Heart right ventricle (tissue), 16 donors: ENCODE data around the gene TRIM56. TPM values are rescaled to one million over a fixed set of nuclear protein-coding genes. Genes with fewer than 3 reads are reported as not detected.
A peak's percentile ranks its signal among the peaks of the same experiment; 100 is the strongest.

Experiments used
- ATAC-seq, 8 donors: fragments of 200-7000 bp; cut with Tn5 transposase; one replicate each; pipeline ENCODE4 v1.9.1; 2020; ENCODE audit warnings: mild to moderate bottlenecking in 8 of 8, moderate library complexity in 8 of 8, moderate number of reproducible peaks in 1 of 8
- DNase-seq, 2 donors: peaks; one replicate each; pipeline ENCODE4 v3.0.0-alpha.2; 2020
- H3K27ac ChIP-seq, 10 donors: fragments of 200-600 bp; sonication (generic) in 2 of 10; one replicate each; pipeline versions ENCODE4 v1.5.0 to v1.8.0; 2020 to 2022; ENCODE audit warnings: mild to moderate bottlenecking in 3 of 10
- H3K27me3 ChIP-seq, 7 donors: fragments of 200-600 bp; one replicate each; pipeline ENCODE4 v1.8.0; 2021 to 2022; ENCODE audit warnings: mild to moderate bottlenecking in 2 of 7
- H3K36me3 ChIP-seq, 9 donors: fragments of 200-600 bp; sonication (generic) in 1 of 9; one replicate each; pipeline versions ENCODE4 v1.5.0 to v1.8.0; 2020 to 2022; ENCODE audit warnings: mild to moderate bottlenecking in 2 of 9
- H3K4me1 ChIP-seq, 9 donors: fragments of 200-600 bp; sonication (generic) in 1 of 9; one replicate each; pipeline versions ENCODE4 v1.5.0 to v1.8.0; 2020 to 2022; ENCODE audit warnings: mild to moderate bottlenecking in 4 of 9
- H3K4me3 ChIP-seq, 10 donors: fragments of 200-600 bp; sonication (generic) in 2 of 10; one replicate each; pipeline versions ENCODE4 v1.5.0 to v1.8.0; 2020 to 2022; ENCODE audit warnings: mild to moderate bottlenecking in 7 of 10, moderate library complexity in 2 of 10
- H3K9me3 ChIP-seq, 11 donors: fragments of 200-600 bp in 10 of 11; sonication (generic) in 2 of 11; one replicate each; pipeline versions ENCODE4 v1.5.0 to v1.8.0; 2013 to 2022; ENCODE audit warnings: mild to moderate bottlenecking in 2 of 11, control low read depth in 1 of 11, moderate library complexity in 1 of 11
- CTCF ChIP-seq, 9 donors: fragments of 200-600 bp; sonication (generic) in 2 of 9; IDR thresholded peaks; one replicate each; pipeline versions ENCODE4 v1.5.0 to v1.8.0; 2021 to 2022; ENCODE audit warnings: antibody characterized with exemption in 9 of 9, mild to moderate bottlenecking in 5 of 9, moderate library complexity in 1 of 9
- WGBS, 2 donors: extraction: QIAGEN DNeasy Blood & Tissue Kit; methylation state at CpG; one replicate each; pipeline ENCODE4 v1.1.7; 2013; ENCODE audit warnings: inconsistent platforms in 1 of 2; 5-methylcytosine and 5-hydroxymethylcytosine counted together
- intact Hi-C, 10 donors: fragments of 100-400 bp; cut with DNase I; formaldehyde crosslinking; loops; one replicate each; pipeline versions ENCODE4 v1.11.1 to v1.14.2; 2022
- polyA plus RNA-seq, 2 donors: library from polyadenylated mRNA; stranded (reverse); fragments of 200-250 nt; gene quantifications; one replicate each; pipeline ENCODE4 v1.2.3, GENCODE V29; 2013
- total RNA-seq, 10 donors: library from RNA; stranded (reverse); fragmentation: NEBNext Ultra II Directional in 3 of 10; extraction: Animal tissue kit (Norgen Biotek cat#: 25700) in 3 of 10; gene quantifications; one replicate each; pipeline versions ENCODE4 v1.2.1 to v1.2.4, GENCODE V29; 2021 to 2023
- donor health status: Arrhythmogenic right ventricular cardiomyopathy.
- donor health status: ischemic (EF 13 %, LVEDD 7.1; RV severe dilation, severe dysfunction).
- donor health status: healthy with polysubstance abuse.
- donor health status: DM: no; HTN: yes; CAD: no.
- donor health status: DM: no; HTN: no; CAD: no.
- donor health status: ischemic (EF 25% LVEDD 6.9; RV normal size, moderate dysfunction).
- donor health status: ischemic (EF 25% LVEDD 5.7; RV mildly dilated, moderate dysfunction).
- donor health status: healthy.
- donor health status: DM: yes; HTN: yes; CAD: no.
- donor health status: Ischemic cardiomyopathy.
- donor health status: ischemic (EF 35%, LVEDD 5.7; RV mildly dilated, moderate dysfunction).
- donor health status: nonischemic (EF 11% LVEDD 7.7; RV severe dilation, severe dysfunction).
- donor health status: DM: yes; HTN: yes; CAD: no.
- donor health status: PGD.
- donor health status: ischemic (EF 29% LVEDD 5.4; RV normal size, mild dysfunction).
- donor health status: nonischemic (EF 23%, LVEDD 6.1; RV moderate dilation, normal function).

Gene TRIM56
- total and polyA plus RNA-seq, 12 donors, result 5.8 to 28.4 (median 15.5) TPM

DNA sequence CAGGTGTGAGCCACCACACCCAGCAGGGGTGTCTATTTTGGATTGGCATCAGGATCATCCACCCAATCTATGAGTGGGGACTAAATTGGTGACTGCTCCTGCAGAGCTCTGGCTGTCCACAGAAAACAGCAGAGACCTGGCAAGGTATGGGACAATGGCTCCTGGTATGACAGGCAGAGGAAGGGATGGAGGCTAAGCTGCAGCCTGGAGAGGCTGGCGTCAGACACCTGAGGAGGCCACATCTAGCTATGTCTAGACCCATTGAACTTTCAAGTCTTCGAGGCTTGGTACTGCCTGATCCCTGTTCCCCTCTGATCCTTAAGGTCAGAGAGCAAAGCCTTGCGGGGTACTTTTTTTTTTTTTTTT, 38.4 kb downstream of the TRIM56 start:
- DNase-seq, result no peak
- peaks cover 23 to 78% (median 53%) of the 10 kb centered on the region in 9 donors for H3K4me1 ChIP-seq
- no peak overlapping the region for H3K4me3 ChIP-seq
- no peaks in the 10 kb centered on the region for H3K36me3 ChIP-seq
- intact Hi-C loops, result no loop called here
- TF ChIP-seq CTCF (IDR thresholded peaks at IDR 0.05), result no peak
- H3K9me3 ChIP-seq, result no peaks in the 10 kb centered on the region
- peak overlapping the region in 3 of 10 donors; percentile 4 to 86 (median 72) for H3K27ac ChIP-seq
- H3K27me3 ChIP-seq, result peaks cover 0 to 18% (median 0%) of the 10 kb centered on the region in 7 donors
- 84 to 89% methylated on average over 3 of the region's 3 CpGs for WGBS, 2 donors
- no peak for ATAC-seq

DNA sequence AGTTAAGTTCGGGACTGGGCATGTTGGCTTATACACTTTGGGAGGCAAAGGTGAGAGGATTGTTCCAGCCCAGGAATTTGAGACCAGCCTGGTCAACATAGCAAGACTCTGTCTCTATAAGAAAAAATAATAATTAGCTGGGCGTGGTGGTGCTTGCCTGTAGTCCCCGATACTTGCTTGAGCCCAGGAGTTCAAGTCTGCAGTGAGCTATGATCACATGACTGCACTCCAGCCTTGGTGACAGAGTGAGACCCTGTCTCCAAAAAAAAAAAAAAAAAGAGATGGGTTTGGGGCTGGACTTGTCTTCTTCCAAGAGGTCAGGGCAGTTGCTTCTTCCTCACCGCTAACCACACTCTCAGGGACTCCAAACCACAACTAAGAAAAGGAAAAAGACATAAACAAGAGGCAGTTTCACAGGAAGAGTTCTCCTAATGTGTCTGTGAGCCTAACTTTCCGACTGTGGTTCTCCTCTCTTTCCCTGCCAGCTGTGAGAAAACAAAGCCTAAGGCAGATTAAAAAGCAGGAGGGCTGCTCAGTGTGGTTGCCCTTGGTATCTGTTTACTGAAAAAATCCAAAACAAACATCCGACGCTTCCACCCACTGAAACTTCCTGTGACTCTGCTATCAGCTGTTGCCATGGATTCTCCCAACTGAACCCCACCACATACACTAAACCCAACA, 39.2 kb downstream of the TRIM56 start:
- ATAC-seq, result no peak
- intact Hi-C loops, result loop anchor here in 1 of 10 donors (5.0 kb wide), 1 partner anchor 37 kb away; the partner anchor contains the start of gene TRIM56

DNA sequence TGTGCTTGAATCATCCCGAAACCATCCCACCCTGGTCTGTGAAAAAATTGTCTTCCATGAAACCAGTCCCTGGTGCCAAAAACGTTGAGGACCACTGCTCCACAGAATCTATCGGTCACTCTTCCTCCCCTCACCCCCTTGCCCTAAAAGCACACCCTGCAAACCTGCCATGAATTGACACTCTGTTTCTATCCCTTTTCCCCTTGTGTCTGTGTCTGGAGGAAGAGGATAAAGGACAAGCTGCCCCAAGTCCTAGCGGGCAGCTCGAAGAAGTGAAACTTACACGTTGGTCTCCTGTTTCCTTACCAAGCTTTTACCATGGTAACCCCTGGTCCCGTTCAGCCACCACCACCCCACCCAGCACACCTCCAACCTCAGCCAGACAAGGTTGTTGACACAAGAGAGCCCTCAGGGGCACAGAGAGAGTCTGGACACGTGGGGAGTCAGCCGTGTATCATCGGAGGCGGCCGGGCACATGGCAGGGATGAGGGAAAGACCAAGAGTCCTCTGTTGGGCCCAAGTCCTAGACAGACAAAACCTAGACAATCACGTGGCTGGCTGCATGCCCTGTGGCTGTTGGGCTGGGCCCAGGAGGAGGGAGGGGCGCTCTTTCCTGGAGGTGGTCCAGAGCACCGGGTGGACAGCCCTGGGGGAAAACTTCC, 40.8 kb downstream of the TRIM56 start:
- intact Hi-C loops, result loop anchor here in 1 of 10 donors (5.0 kb wide), 1 partner anchor 39 kb away; the partner anchor contains the start of gene TRIM56
- DNase-seq (peak; percentile 71 to 76), ATAC-seq (peak; percentile 15 to 69 (median 56))
- Histone ChIP-seq H3K9me3 (no peaks in the 10 kb centered on the region), H3K36me3 (peaks cover 0 to 11% (median 0%) of the 10 kb centered on the region in 9 donors), H3K27me3 (peaks cover 0 to 18% (median 0%) of the 10 kb centered on the region in 7 donors), H3K4me1 (peaks cover 23 to 79% (median 52%) of the 10 kb centered on the region in 9 donors), H3K27ac (peak overlapping the region; percentile 55 to 86 (median 71)), H3K4me3 (peak overlapping the region in 7 of 10 donors; percentile 25 to 45 (median 37))
- 29 to 34% methylated on average over 15 of the region's 15 CpGs for WGBS, 2 donors
- TF ChIP-seq CTCF (IDR thresholded peaks at IDR 0.05), result no peak

More for the DNA sequence above, 39.2 kb downstream of the TRIM56 start:
- Histone ChIP-seq H3K4me3 (no peak overlapping the region), H3K36me3 (no peaks in the 10 kb centered on the region), H3K9me3 (no peaks in the 10 kb centered on the region), H3K4me1 (peaks cover 23 to 77% (median 53%) of the 10 kb centered on the region in 9 donors), H3K27ac (peak overlapping the region in 7 of 10 donors; percentile 27 to 86 (median 51)), H3K27me3 (peaks cover 0 to 18% (median 0%) of the 10 kb centered on the region in 7 donors)
- no peak for TF ChIP-seq CTCF (IDR thresholded peaks at IDR 0.05)
- 45% methylated on average over 7 of the region's 7 CpGs for WGBS, 2 donors
- no peak for DNase-seq

GRCh38 chr7:101126651-101127459, 41.6 kb downstream of the TRIM56 start, which contains the start of gene SERPINE1:
SERPINE1 (plus strand) TSS chr7:101127104; CDS start chr7:101128394, 1,290 bp downstream.
- DNase-seq (peak; percentile 82 to 93), ATAC-seq (peak; percentile 83 to 90 (median 88))
- 5 to 6% methylated on average over 22 of the region's 22 CpGs for WGBS, 2 donors
- Histone ChIP-seq H3K9me3 (no peaks in the 10 kb centered on the region), H3K27me3 (peaks cover 0 to 18% (median 0%) of the 10 kb centered on the region in 7 donors), H3K27ac (peak within 1 kb of the TSS; percentile 55 to 86 (median 71)), H3K4me1 (peaks cover 16 to 72% (median 45%) of the 10 kb centered on the region in 9 donors), H3K4me3 (peak within 1 kb of the TSS in 9 of 10 donors; percentile 9 to 49 (median 37)), H3K36me3 (peaks cover 0 to 17% (median 0%) of the 10 kb centered on the region in 9 donors)
- TF ChIP-seq CTCF (IDR thresholded peaks at IDR 0.05), result peak in 4 of 9 donors; percentile 13 to 30 (median 25)
- intact Hi-C loops, result loop anchor here in 1 of 10 donors (5.0 kb wide), 1 partner anchor 40 kb away; the partner anchor contains the start of gene TRIM56
